ENCODE measurements around the gene BAG1.

Gene BAG1

GRCh38 chr9:33264473-33265177 lies at the start of gene BAG1, which contains the start of gene CHMP5:
Gene BAG1, minus strand, starts transcription at chr9:33264708.
Gene CHMP5, plus strand, starts transcription at chr9:33265049. Its CDS starts 30 bp downstream, at chr9:33265079.
- peak within 1 kb of the TSS; percentile 71 for H3K9ac ChIP-seq (ENCODE audit: low read length)
- peaks cover 41% of the 10 kb centered on the region for H3K36me3 ChIP-seq (ENCODE audit: control insufficient read depth, low read depth, low read length)
- no peaks in the 10 kb centered on the region for H3K9me3 ChIP-seq (ENCODE audit: control insufficient read depth, low read depth, low read length)
- no peak within 1 kb of the TSS for H3K27ac ChIP-seq (ENCODE audit: low read length)
- H3K4me1 ChIP-seq (ENCODE audit: control insufficient read depth, low read depth, low read length) = no peaks in the 10 kb centered on the region
- peak within 1 kb of the TSS; percentile 74 for H3K4me3 ChIP-seq (ENCODE audit: low read length)
- H3K27me3 ChIP-seq (ENCODE audit: control insufficient read depth, insufficient read depth, low read length) = no peaks in the 10 kb centered on the region

GRCh38 chr9:33311953-33312352 lies 47.4 kb upstream of the BAG1 start:
- Histone ChIP-seq H3K4me3 (ENCODE audit: low read length) (no peak overlapping the region), H3K27ac (ENCODE audit: low read length) (no peak overlapping the region), H3K9me3 (ENCODE audit: control insufficient read depth, low read depth, low read length) (no peaks in the 10 kb centered on the region), H3K9ac (ENCODE audit: low read length) (no peak overlapping the region), H3K27me3 (ENCODE audit: control insufficient read depth, insufficient read depth, low read length) (no peaks in the 10 kb centered on the region), H3K4me1 (ENCODE audit: control insufficient read depth, low read depth, low read length) (no peaks in the 10 kb centered on the region), H3K36me3 (ENCODE audit: control insufficient read depth, low read depth, low read length) (peaks cover 63% of the 10 kb centered on the region)

GRCh38 chr9:33310748-33311147 lies 46.2 kb upstream of the BAG1 start:
- H3K9me3 ChIP-seq (ENCODE audit: control insufficient read depth, low read depth, low read length) = no peaks in the 10 kb centered on the region
- H3K27ac ChIP-seq (ENCODE audit: low read length) = no peak overlapping the region
- peaks cover 64% of the 10 kb centered on the region for H3K36me3 ChIP-seq (ENCODE audit: control insufficient read depth, low read depth, low read length)
- H3K4me3 ChIP-seq (ENCODE audit: low read length) = no peak overlapping the region
- no peak overlapping the region for H3K9ac ChIP-seq (ENCODE audit: low read length)
- H3K4me1 ChIP-seq (ENCODE audit: control insufficient read depth, low read depth, low read length) = no peaks in the 10 kb centered on the region
- H3K27me3 ChIP-seq (ENCODE audit: control insufficient read depth, insufficient read depth, low read length) = no peaks in the 10 kb centered on the region

DNA sequence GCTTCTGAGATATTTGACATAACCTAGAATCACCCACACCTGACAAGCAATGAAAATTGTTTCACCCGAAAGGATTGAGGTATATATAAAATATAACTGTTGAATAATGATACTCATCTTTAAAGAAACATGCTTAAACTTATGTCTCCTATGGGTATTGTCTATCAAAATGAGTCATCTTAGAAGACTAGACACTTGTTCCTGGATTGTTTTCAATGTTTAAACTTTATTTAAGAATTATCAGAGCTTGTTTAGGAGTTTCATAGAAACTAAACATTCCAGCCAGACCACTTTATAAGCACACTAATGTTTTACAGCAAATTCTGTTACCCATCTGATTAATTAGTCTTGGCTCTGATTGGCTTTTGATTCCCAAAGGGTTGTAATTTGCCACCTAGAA lies 45.4 kb upstream of the BAG1 start:
- H3K27me3 ChIP-seq (ENCODE audit: control insufficient read depth, insufficient read depth, low read length) = no peaks in the 10 kb centered on the region
- H3K4me1 ChIP-seq (ENCODE audit: control insufficient read depth, low read depth, low read length) = no peaks in the 10 kb centered on the region
- H3K4me3 ChIP-seq (ENCODE audit: low read length) = no peak overlapping the region
- H3K27ac ChIP-seq (ENCODE audit: low read length) = no peak overlapping the region
- H3K9me3 ChIP-seq (ENCODE audit: control insufficient read depth, low read depth, low read length) = no peaks in the 10 kb centered on the region
- H3K9ac ChIP-seq (ENCODE audit: low read length) = no peak overlapping the region
- H3K36me3 ChIP-seq (ENCODE audit: control insufficient read depth, low read depth, low read length) = peaks cover 72% of the 10 kb centered on the region

- Histone ChIP-seq H3K27ac (ENCODE audit: low read length) (no peak overlapping the region), H3K9me3 (ENCODE audit: control insufficient read depth, low read depth, low read length) (no peaks in the 10 kb centered on the region), H3K9ac (ENCODE audit: low read length) (no peak overlapping the region), H3K27me3 (ENCODE audit: control insufficient read depth, insufficient read depth, low read length) (no peaks in the 10 kb centered on the region), H3K4me3 (ENCODE audit: low read length) (no peak overlapping the region), H3K36me3 (ENCODE audit: control insufficient read depth, low read depth, low read length) (peaks cover 80% of the 10 kb centered on the region), H3K4me1 (ENCODE audit: control insufficient read depth, low read depth, low read length) (no peaks in the 10 kb centered on the region)
Measured at GRCh38 chr9:33307067-33307466, 42.6 kb upstream of the BAG1 start.

GRCh38 chr9:33306037-33306436 lies 41.5 kb upstream of the BAG1 start:
- Histone ChIP-seq H3K27me3 (ENCODE audit: control insufficient read depth, insufficient read depth, low read length) (no peaks in the 10 kb centered on the region), H3K4me1 (ENCODE audit: control insufficient read depth, low read depth, low read length) (no peaks in the 10 kb centered on the region), H3K4me3 (ENCODE audit: low read length) (no peak overlapping the region), H3K9me3 (ENCODE audit: control insufficient read depth, low read depth, low read length) (no peaks in the 10 kb centered on the region), H3K36me3 (ENCODE audit: control insufficient read depth, low read depth, low read length) (peaks cover 82% of the 10 kb centered on the region), H3K27ac (ENCODE audit: low read length) (no peak overlapping the region), H3K9ac (ENCODE audit: low read length) (no peak overlapping the region)

DNA sequence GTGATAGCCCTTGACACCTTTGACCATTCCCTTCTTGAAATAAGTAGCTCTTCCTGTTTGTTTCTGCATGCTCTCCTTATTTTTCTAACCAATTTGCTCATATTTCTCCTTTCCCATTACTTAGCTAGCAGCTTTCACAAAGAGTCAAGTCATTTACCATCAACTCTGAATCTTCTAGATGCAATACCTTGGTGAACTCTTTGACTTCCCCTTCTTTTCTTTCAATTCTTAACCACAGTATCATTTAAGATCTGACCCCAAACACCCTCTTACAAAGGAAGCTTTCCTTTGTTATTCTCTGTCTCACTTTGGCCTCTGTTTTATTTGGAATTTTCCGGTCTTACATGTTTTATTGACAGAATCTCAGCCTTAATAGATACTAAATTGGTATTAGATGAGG lies 39.9 kb upstream of the BAG1 start:
- H3K36me3 ChIP-seq (ENCODE audit: control insufficient read depth, low read depth, low read length) = peaks cover 80% of the 10 kb centered on the region
- no peaks in the 10 kb centered on the region for H3K9me3 ChIP-seq (ENCODE audit: control insufficient read depth, low read depth, low read length)
- H3K4me1 ChIP-seq (ENCODE audit: control insufficient read depth, low read depth, low read length) = no peaks in the 10 kb centered on the region
- H3K27me3 ChIP-seq (ENCODE audit: control insufficient read depth, insufficient read depth, low read length) = no peaks in the 10 kb centered on the region
- no peak overlapping the region for H3K4me3 ChIP-seq (ENCODE audit: low read length)
- no peak overlapping the region for H3K9ac ChIP-seq (ENCODE audit: low read length)
- no peak overlapping the region for H3K27ac ChIP-seq (ENCODE audit: low read length)

DNA sequence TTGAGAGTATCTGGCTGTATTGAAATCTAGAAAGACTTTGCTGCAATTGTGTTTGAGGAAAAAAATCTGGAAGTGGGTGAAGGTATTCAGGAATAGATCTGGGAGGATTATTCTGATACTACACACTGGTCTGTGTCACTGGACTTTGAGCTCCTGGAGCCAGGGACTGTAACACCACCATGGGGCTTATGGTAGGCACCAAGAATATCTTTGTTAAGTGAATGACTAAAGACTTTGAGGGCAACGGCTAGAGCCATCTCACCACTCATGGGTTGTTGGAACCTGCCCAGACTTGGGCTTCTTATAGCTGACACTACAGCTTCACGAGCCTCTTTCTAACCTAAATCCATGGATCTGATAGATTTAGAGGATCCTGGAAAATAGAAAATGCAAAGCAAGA lies 36.0 kb upstream of the BAG1 start:
- Histone ChIP-seq H3K9me3 (ENCODE audit: control insufficient read depth, low read depth, low read length) (no peaks in the 10 kb centered on the region), H3K4me3 (ENCODE audit: low read length) (no peak overlapping the region), H3K27ac (ENCODE audit: low read length) (no peak overlapping the region), H3K27me3 (ENCODE audit: control insufficient read depth, insufficient read depth, low read length) (no peaks in the 10 kb centered on the region), H3K36me3 (ENCODE audit: control insufficient read depth, low read depth, low read length) (peaks cover 93% of the 10 kb centered on the region), H3K4me1 (ENCODE audit: control insufficient read depth, low read depth, low read length) (no peaks in the 10 kb centered on the region), H3K9ac (ENCODE audit: low read length) (no peak overlapping the region)

DNA sequence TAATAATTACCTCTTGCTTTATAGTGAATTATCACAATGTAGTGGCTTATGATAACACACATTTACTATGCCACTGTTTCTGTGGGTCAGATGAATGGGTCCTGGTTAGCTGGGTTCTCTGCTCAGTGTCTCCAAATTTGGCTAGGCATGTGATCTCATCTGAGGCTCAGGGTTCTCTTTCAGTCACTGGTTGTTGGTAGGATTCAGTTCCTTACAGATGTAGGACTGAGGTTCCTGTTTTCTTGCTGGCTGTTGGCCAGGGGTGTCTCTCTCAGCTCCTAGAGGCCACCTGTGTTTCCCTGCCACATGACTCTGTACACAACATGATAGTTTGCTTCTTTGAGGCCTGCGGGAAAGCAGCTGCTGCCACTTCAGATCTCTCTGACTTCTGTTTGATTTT lies 32.9 kb upstream of the BAG1 start:
- Histone ChIP-seq H3K4me1 (ENCODE audit: control insufficient read depth, low read depth, low read length) (no peaks in the 10 kb centered on the region), H3K27ac (ENCODE audit: low read length) (no peak overlapping the region), H3K9ac (ENCODE audit: low read length) (no peak overlapping the region), H3K4me3 (ENCODE audit: low read length) (no peak overlapping the region), H3K27me3 (ENCODE audit: control insufficient read depth, insufficient read depth, low read length) (no peaks in the 10 kb centered on the region), H3K36me3 (ENCODE audit: control insufficient read depth, low read depth, low read length) (peaks cover 73% of the 10 kb centered on the region), H3K9me3 (ENCODE audit: control insufficient read depth, low read depth, low read length) (no peaks in the 10 kb centered on the region)

GRCh38 chr9:33295571-33295970 lies 31.1 kb upstream of the BAG1 start:
- Histone ChIP-seq H3K27me3 (ENCODE audit: control insufficient read depth, insufficient read depth, low read length) (no peaks in the 10 kb centered on the region), H3K9me3 (ENCODE audit: control insufficient read depth, low read depth, low read length) (no peaks in the 10 kb centered on the region), H3K27ac (ENCODE audit: low read length) (no peak overlapping the region), H3K4me3 (ENCODE audit: low read length) (no peak overlapping the region), H3K36me3 (ENCODE audit: control insufficient read depth, low read depth, low read length) (peaks cover 55% of the 10 kb centered on the region), H3K9ac (ENCODE audit: low read length) (no peak overlapping the region), H3K4me1 (ENCODE audit: control insufficient read depth, low read depth, low read length) (peaks cover 4% of the 10 kb centered on the region)

- H3K36me3 ChIP-seq (ENCODE audit: control insufficient read depth, low read depth, low read length) = peaks cover 52% of the 10 kb centered on the region
- H3K9me3 ChIP-seq (ENCODE audit: control insufficient read depth, low read depth, low read length) = no peaks in the 10 kb centered on the region
- no peaks in the 10 kb centered on the region for H3K27me3 ChIP-seq (ENCODE audit: control insufficient read depth, insufficient read depth, low read length)
- H3K9ac ChIP-seq (ENCODE audit: low read length) = no peak overlapping the region
- no peak overlapping the region for H3K4me3 ChIP-seq (ENCODE audit: low read length)
- H3K27ac ChIP-seq (ENCODE audit: low read length) = no peak overlapping the region
- H3K4me1 ChIP-seq (ENCODE audit: control insufficient read depth, low read depth, low read length) = peaks cover 4% of the 10 kb centered on the region
Measured at GRCh38 chr9:33294670-33295432, 30.3 kb upstream of the BAG1 start.

DNA sequence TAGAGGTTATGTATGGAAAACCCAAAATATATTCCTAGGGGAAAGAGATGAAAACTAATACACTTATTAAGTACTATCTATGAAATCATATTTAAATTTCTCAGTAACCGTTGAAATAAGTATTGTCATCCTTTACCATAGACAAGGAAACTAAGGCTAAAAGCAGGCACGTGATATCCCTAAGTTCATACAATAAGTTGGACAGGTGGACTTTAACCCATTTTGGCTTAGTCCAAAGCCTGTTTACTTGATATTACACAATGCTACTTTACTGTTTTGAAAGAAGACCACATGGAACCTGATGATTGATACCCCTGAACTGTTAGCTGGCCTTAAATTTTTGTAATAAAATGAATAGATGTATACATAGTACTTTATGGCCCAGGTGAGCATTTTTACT lies 29.3 kb upstream of the BAG1 start:
- H3K9me3 ChIP-seq (ENCODE audit: control insufficient read depth, low read depth, low read length) = no peaks in the 10 kb centered on the region
- H3K36me3 ChIP-seq (ENCODE audit: control insufficient read depth, low read depth, low read length) = peaks cover 42% of the 10 kb centered on the region
- H3K27ac ChIP-seq (ENCODE audit: low read length) = no peak overlapping the region
- H3K4me3 ChIP-seq (ENCODE audit: low read length) = no peak overlapping the region
- H3K4me1 ChIP-seq (ENCODE audit: control insufficient read depth, low read depth, low read length) = peaks cover 4% of the 10 kb centered on the region
- no peaks in the 10 kb centered on the region for H3K27me3 ChIP-seq (ENCODE audit: control insufficient read depth, insufficient read depth, low read length)
- no peak overlapping the region for H3K9ac ChIP-seq (ENCODE audit: low read length)

Data from iPS-18a (cell line).